Calu3 (cell line): ENCODE measurements around the gene TSPAN7. TPM values are rescaled to one million over a fixed set of nuclear protein-coding genes. Genes with fewer than 3 reads are reported as not detected.

Experiments
- BruUV-seq: library from RNA; stranded (reverse); fragments of 400-500 nt; replicated peaks from 2 replicates; lab custom pipeline; 2021; lab: Mats Ljungman, UMichigan
- CTCF ChIA-PET: fragments of 300-600 bp; sonication (Branson Sonifier 250); formaldehyde crosslinking; loops from one replicate; lab custom pipeline; 2022; ENCODE audit warnings: antibody characterized with exemption; lab: Charles Lee
- DNase-seq: peaks from one replicate; pipeline ENCODE4 v3.0.0; 2022
- H3K27ac Mint-ChIP-seq: one replicate; pipeline ENCODE4 v1.8.0; 2022; ENCODE audit warnings: mixed read lengths; ENCODE audit not compliant: unreplicated experiment
- H3K27me3 Mint-ChIP-seq: one replicate; pipeline ENCODE4 v1.8.0; 2022; ENCODE audit warnings: mixed read lengths; ENCODE audit not compliant: unreplicated experiment
- H3K36me3 Mint-ChIP-seq: one replicate; pipeline ENCODE4 v1.8.0; 2022; ENCODE audit warnings: mild to moderate bottlenecking, moderate library complexity, mixed read lengths; ENCODE audit not compliant: insufficient read depth, unreplicated experiment
- H3K4me1 Mint-ChIP-seq: one replicate; pipeline ENCODE4 v1.8.0; 2022; ENCODE audit warnings: mild to moderate bottlenecking, low read depth, mixed read lengths; ENCODE audit not compliant: unreplicated experiment
- H3K4me3 Mint-ChIP-seq: one replicate; pipeline ENCODE4 v1.8.0; 2022; ENCODE audit warnings: mild to moderate bottlenecking, low read depth, moderate library complexity, mixed read lengths; ENCODE audit not compliant: unreplicated experiment
- H3K9me3 Mint-ChIP-seq: one replicate; pipeline ENCODE4 v1.8.0; 2022; ENCODE audit warnings: low read depth, mixed read lengths; ENCODE audit not compliant: unreplicated experiment
- intact Hi-C: fragments of 100-400 bp; cut with micrococcal nuclease; formaldehyde crosslinking; loops from one replicate; pipeline ENCODE4 v1.10.0; 2022; ENCODE audit not compliant: unreplicated experiment
- total RNA-seq: library from RNA; stranded (reverse); gene quantifications from 2 replicates; pipeline ENCODE4 v1.2.3, GENCODE V29; 2022
- TF ChIP-seq, protein P1 (sequence below): fragments of 200-600 bp; IDR thresholded peaks from one replicate; pipeline ENCODE4 v1.8.0; 2022; ENCODE audit warnings: antibody characterized with exemption; ENCODE audit not compliant: unreplicated experiment

The TSPAN7 gene
- total RNA-seq, 1 experiment from 2014 or later, result 0.21 TPM

- no peak for DNase-seq
- Mint-ChIP-seq H3K27ac (no peak overlapping the region), H3K4me1 (no peaks in the 10 kb centered on the region), H3K27me3 (peaks cover 15% of the 10 kb centered on the region), H3K4me3 (no peak overlapping the region), H3K9me3 (no peaks in the 10 kb centered on the region), H3K36me3 (no peaks in the 10 kb centered on the region)
- CTCF ChIA-PET, result no interaction called here
- intact Hi-C loops, result no loop called here
- BruUV-seq, result no TSS peak
- TF ChIP-seq, protein P1, sequence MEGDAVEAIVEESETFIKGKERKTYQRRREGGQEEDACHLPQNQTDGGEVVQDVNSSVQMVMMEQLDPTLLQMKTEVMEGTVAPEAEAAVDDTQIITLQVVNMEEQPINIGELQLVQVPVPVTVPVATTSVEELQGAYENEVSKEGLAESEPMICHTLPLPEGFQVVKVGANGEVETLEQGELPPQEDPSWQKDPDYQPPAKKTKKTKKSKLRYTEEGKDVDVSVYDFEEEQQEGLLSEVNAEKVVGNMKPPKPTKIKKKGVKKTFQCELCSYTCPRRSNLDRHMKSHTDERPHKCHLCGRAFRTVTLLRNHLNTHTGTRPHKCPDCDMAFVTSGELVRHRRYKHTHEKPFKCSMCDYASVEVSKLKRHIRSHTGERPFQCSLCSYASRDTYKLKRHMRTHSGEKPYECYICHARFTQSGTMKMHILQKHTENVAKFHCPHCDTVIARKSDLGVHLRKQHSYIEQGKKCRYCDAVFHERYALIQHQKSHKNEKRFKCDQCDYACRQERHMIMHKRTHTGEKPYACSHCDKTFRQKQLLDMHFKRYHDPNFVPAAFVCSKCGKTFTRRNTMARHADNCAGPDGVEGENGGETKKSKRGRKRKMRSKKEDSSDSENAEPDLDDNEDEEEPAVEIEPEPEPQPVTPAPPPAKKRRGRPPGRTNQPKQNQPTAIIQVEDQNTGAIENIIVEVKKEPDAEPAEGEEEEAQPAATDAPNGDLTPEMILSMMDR, result no peak
Measured at GRCh38 chrX:38599796-38600755, 38.7 kb downstream of the TSPAN7 start.

- CTCF ChIA-PET, result no interaction called here
- no peaks in the 10 kb centered on the region for H3K4me1 Mint-ChIP-seq
- intact Hi-C loops, result no loop called here
- no TSS peak for BruUV-seq
- H3K4me3 Mint-ChIP-seq, result no peak overlapping the region
- no peak for DNase-seq
- TF ChIP-seq, protein P1, result no peak
- H3K9me3 Mint-ChIP-seq, result no peaks in the 10 kb centered on the region
- H3K27ac Mint-ChIP-seq, result no peak overlapping the region
- H3K36me3 Mint-ChIP-seq, result no peaks in the 10 kb centered on the region
- peaks cover 15% of the 10 kb centered on the region for H3K27me3 Mint-ChIP-seq
Measured at GRCh38 chrX:38601866-38602265, 40.5 kb downstream of the TSPAN7 start.

- Mint-ChIP-seq H3K4me1 (no peaks in the 10 kb centered on the region), H3K4me3 (no peak overlapping the region), H3K27me3 (peaks cover under 1% of the 10 kb centered on the region), H3K9me3 (no peaks in the 10 kb centered on the region), H3K27ac (no peak overlapping the region), H3K36me3 (no peaks in the 10 kb centered on the region)
- intact Hi-C loops, result no loop called here
- TF ChIP-seq, protein P1, result no peak
- DNase-seq, result no peak
- no TSS peak for BruUV-seq
- CTCF ChIA-PET, result no interaction called here
Measured at GRCh38 chrX:38606821-38607220, 45.5 kb downstream of the TSPAN7 start.

- TF ChIP-seq, protein P1, result no peak
- Mint-ChIP-seq H3K4me1 (no peaks in the 10 kb centered on the region), H3K36me3 (no peaks in the 10 kb centered on the region), H3K27ac (no peak overlapping the region), H3K4me3 (no peak overlapping the region), H3K27me3 (peaks cover 12% of the 10 kb centered on the region), H3K9me3 (no peaks in the 10 kb centered on the region)
- no TSS peak for BruUV-seq
- CTCF ChIA-PET, result no interaction called here
- no peak for DNase-seq
- intact Hi-C loops, result no loop called here
Measured at GRCh38 chrX:38607976-38608375, 46.6 kb downstream of the TSPAN7 start.
